H54 (cell line): Measurements from ENCODE around the gene TIMM17B.

Experiments
- DNase-seq: peaks from one replicate; pipeline ENCODE4 v3.0.0; 2011; ENCODE audit warnings: low spot score, mixed read lengths; ENCODE audit not compliant: insufficient read length
- FAIRE-seq: peaks from 3 replicates; lab custom pipeline; 2011; peaks lifted over from hg19 to GRCh38; lab: Jason Lieb, UNC
- POLR2A ChIP-seq: IDR thresholded peaks from 2 replicates; pipeline ENCODE4 v1.6.1; 2011; ENCODE audit warnings: low read depth, mild to moderate bottlenecking, low read length

TIMM17B gene

GRCh38 chrX:48911412-48912182 is 14.0 kb upstream of the TIMM17B start, which contains the start of gene SLC35A2:
TSS of gene SLC35A2 (minus strand) at chrX:48911646. CDS start at chrX:48911636, 10 bp downstream.
- TF ChIP-seq POLR2A = peak; percentile 56
- DNase-seq = no peak
- no peak for FAIRE-seq

DNA sequence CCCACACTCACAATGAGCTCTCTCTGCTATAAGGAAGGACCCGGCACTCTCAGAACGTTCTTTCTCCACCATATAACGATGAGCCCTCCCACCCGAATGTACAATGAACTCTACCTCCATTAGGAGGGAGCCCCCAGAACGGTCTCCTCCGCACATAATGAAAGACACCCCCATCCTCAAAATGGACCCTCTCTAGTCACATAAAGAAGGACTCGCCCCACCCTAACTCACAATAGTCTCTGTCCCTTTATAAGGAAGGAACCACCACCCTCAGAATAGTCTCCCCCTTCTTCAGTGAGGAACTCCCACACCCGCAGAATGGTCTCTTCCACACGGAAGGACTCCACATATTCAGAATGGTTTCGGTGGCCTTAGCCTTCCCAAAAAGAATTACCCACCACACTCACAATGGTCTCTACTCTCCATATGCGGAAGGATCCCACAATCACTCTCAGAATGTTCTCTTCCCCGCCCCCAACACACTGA is 13.4 kb upstream of the TIMM17B start:
- FAIRE-seq = no peak

DNA sequence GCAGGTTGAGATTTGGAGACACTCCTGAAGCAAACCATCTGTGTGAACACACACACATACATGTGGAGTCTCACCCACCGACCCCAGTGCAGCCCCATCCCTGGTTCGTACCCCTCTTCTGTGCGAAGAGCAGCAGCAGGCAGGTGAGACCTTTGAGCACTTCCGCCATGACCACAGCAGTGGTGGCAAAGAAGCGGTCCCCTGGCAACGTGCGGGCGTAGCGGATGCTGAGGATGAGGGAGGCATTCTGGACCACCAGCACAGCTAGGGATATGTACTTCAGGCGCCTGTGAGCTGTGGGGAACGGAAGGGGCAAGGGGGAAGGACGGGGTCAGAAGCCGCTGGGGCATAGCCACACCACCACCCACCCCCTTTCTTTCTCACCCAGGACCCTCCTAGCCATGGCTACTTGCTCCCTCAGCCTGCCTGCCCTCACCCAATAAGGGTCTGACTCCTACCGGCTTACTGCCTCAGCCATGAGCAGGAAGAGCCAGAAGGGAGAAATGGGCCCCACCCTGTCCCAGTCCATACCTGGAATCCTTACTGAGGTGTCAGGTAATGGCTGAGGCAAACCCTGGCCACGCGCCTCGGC is 12.2 kb upstream of the TIMM17B start:
- DNase-seq = no peak
- TF ChIP-seq POLR2A = no peak
- no peak for FAIRE-seq

More for the DNA sequence above, 13.4 kb upstream of the TIMM17B start:
- no peak for DNase-seq
- no peak for TF ChIP-seq POLR2A

DNA sequence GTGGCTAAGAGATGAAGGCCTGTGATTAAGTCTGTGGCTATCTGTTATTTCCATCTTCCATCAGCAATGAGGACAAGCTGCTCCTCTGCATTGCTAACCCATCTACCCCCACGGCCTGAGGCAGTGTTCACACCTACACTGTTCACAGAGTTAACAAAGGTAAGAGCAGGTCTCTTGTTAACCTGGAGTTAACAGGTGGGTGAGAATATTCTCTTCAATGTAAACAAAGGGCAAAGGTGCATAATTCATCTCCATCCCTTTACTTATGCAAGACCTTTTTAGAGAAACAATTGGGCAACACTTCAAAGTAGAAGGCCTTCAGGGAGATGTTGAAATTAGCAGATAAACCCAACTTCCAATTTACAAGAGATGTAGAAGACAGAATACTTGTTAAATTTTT is 11.0 kb upstream of the TIMM17B start:
- no peak for TF ChIP-seq POLR2A
- FAIRE-seq = no peak

GRCh38 chrX:48905090-48905790 is 7.7 kb upstream of the TIMM17B start:
- FAIRE-seq = no peak
- TF ChIP-seq POLR2A = no peak

More for the DNA sequence above, 11.0 kb upstream of the TIMM17B start:
- no peak for DNase-seq

GRCh38 chrX:48904626-48905025 is 7.1 kb upstream of the TIMM17B start:
- no peak for DNase-seq
- FAIRE-seq = no peak
- no peak for TF ChIP-seq POLR2A

More at GRCh38 chrX:48905090-48905790, 7.7 kb upstream of the TIMM17B start:
- no peak for DNase-seq

GRCh38 chrX:48904180-48904579 is 6.6 kb upstream of the TIMM17B start:
- DNase-seq (no peak), FAIRE-seq (no peak)
- no peak for TF ChIP-seq POLR2A

DNA sequence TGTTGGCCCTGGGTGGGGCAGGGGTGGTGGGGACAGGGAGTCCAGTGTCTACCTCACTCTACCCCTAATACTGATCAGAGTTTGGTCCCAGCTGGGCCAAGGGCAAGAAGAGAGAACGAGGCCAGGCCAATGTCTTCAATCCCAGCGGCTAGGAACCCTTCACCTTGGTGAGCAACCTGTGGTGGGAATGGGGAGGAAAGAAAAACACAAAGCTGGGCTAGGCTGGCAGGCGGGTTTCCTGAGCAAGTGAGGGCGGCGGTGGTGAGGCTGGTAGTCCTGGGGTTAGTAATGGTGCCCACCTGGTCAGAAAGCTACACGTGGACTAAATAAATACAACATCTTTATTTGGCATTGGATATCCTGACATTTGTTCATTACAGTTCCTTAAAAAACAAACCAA is 5.7 kb upstream of the TIMM17B start:
- FAIRE-seq = no peak
- TF ChIP-seq POLR2A = no peak
- no peak for DNase-seq

DNA sequence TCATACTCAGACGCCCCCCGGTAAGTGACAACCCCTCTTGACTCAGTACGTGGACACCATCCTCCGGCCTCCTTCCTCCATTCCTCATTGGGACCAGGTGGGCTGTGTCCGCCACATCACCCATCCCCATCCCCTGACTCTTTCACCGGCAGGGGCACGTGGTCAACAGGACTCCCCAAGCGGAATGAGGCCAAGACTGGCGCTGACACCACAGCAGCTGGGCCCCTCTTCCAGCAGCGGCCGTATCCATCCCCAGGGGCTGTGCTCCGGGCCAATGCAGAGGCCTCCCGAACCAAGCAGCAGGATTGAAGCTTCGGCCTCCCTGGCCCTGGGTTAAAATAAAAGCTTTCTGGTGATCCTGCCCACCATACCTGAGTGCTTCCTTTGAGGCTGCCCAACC is 5.2 kb upstream of the TIMM17B start:
- FAIRE-seq = no peak
- DNase-seq = no peak
- TF ChIP-seq POLR2A = no peak

DNA sequence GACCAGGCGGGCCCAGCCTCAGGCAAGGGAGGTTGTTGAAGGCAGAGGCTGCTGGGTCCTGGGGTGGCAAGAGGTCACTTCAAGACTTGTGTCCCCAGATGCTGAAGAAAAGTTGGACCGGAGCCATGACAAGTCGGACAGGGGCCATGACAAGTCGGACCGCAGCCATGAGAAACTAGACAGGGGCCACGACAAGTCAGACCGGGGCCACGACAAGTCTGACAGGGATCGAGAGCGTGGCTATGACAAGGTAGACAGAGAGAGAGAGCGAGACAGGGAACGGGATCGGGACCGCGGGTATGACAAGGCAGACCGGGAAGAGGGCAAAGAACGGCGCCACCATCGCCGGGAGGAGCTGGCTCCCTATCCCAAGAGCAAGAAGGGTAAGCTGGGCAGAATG is 4.6 kb upstream of the TIMM17B start:
- FAIRE-seq (no peak), DNase-seq (no peak)
- TF ChIP-seq POLR2A = no peak

DNA sequence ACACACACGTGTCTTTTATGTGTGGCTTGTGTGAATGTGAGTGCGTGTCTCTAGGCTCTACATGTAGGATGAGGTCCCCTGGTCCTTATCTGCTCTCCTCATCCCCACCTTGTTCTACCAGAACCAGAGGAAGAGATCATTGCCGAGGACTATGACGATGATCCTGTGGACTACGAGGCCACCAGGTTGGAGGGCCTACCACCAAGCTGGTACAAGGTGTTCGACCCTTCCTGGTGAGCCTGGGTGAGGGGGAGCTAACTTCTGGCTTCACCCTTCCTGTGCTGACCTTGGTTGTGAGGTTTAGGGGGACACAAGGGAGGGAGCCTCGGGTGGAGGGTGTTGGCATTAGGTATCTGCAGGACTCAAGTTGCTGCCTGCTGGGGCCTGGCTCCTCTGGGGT is 3.5 kb upstream of the TIMM17B start:
- FAIRE-seq (no peak), DNase-seq (no peak)
- no peak for TF ChIP-seq POLR2A

- DNase-seq (no peak), FAIRE-seq (no peak)
- TF ChIP-seq POLR2A = no peak
Measured at GRCh38 chrX:48899078-48899410, 1.5 kb upstream of the TIMM17B start.

- FAIRE-seq (no peak), DNase-seq (no peak)
- no peak for TF ChIP-seq POLR2A
Measured at GRCh38 chrX:48897157-48897624, 377 bp downstream of the TIMM17B start.

GRCh38 chrX:48896611-48897011 is 957 bp downstream of the TIMM17B start:
- DNase-seq = no peak
- no peak for TF ChIP-seq POLR2A
- FAIRE-seq = no peak
